ENCODE data around the gene VSIR. TPM values are rescaled to one million over a fixed set of nuclear protein-coding genes. Genes with fewer than 3 reads are reported as not detected.

Gene VSIR
- total RNA-seq, 2 experiments from 2014 or later: 112 TPM

DNA sequence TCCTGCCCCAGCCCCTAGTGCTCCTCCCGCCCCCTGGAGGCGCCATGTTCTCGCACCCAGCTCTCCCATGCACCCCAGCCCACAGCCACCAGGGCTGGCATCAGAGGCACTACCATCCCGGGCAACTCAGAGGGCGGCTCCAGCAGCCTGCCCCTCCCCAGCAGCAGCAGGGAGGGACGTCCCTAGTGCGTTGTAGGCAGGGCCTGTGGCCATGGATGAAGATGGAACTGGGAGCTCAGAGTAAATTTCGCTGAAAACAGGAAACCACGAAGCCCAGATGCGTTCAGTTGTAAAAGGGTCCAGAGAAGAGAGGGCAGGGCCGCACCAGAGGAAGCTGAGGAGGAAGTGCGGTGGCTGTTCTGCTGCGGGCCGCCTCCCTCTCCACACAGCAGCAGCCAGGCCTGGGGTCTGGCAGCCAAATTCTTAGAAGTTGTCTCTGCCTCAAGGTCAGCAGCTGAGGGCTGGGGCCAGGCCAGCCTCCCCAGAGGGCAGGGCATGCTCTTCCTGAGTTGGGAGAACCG lies 24.6 kb downstream of the VSIR start:
- Mint-ChIP-seq H3K4me1 (ENCODE audit: low read depth) (peaks cover 97% of the 10 kb centered on the region), H3K9me3 (no peaks in the 10 kb centered on the region), H3K4me3 (peak overlapping the region; percentile 73), H3K27me3 (no peaks in the 10 kb centered on the region), H3K36me3 (peaks cover 40% of the 10 kb centered on the region), H3K27ac (peak overlapping the region; percentile 98)
- intact Hi-C loops (cut with micrococcal nuclease): loop anchor here (1.0 to 2.0 kb wide), 5 partner anchors 9 to 103 kb away; partner anchors contain the start of gene PSAP
- CTCF ChIA-PET: interaction anchor here (0.6 to 4.5 kb wide), 14 partner anchors 9 to 148 kb away, joined by 3 to 20 read pairs (median 6); partner anchors contain the start of gene VSIR
- POLR2A ChIA-PET: interaction anchor here (0.7 to 4.2 kb wide), 11 partner anchors 9 to 41 kb away, joined by 3 to 33 read pairs (median 6); partner anchors contain the start of gene VSIR
- peak; percentile 91 for DNase-seq

DNA sequence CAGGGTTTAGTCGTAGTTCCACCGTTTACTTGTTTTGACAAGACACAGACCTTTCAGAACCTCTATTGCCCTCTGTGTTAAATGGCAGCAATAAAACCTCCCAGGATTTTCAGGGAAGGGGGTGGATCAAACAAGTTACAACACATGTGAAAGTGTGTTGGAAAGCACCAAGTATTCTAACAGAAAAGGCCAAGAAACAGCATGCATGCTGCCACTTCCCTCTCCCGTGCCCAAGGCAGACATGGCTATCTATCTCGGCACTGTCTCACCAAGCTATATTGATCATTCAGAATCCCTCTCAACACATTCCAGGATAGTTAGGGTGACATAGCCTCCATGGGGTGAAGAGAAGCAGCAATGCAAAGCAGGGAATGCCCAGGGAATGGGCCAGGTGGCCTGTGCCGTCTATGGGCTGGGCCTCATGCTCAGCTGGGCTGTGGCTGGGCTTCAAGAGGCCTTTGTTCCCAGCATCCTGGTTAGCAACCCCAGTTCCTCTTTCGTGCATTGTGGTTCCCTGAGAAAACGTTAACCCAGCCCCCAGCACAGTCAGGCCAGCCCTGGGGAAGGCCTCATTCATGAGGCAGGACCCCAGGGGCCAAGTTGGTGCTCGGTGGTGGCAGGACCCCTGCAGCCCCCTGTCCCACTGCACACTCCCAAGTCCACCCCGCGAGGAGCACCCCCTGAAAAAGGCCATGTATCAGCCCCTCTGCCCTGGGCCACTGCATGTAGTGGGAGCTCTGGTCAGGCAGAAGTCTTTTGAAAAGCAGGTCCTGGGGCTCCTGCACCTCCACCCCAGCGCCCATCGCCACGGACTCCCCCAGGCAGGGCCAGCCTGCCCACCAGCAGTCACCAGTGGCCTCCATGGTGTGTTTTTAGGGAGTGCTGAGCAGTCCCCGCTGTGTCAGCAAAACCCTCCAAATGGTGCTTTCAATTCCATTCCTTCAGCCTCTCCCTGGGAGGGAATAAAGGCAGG lies 25.5 kb downstream of the VSIR start:
- Mint-ChIP-seq H3K4me3 (peak overlapping the region; percentile 73), H3K4me1 (ENCODE audit: low read depth) (peaks cover 97% of the 10 kb centered on the region), H3K27me3 (no peaks in the 10 kb centered on the region), H3K27ac (peak overlapping the region; percentile 98), H3K36me3 (peaks cover 32% of the 10 kb centered on the region), H3K9me3 (no peaks in the 10 kb centered on the region)
- no peak for DNase-seq
- POLR2A ChIA-PET: interaction anchor here (0.8 to 4.2 kb wide), 12 partner anchors 9 to 26 kb away, joined by 3 to 33 read pairs (median 8); partner anchors contain the start of gene VSIR
- intact Hi-C loops (cut with micrococcal nuclease): loop anchor here (1.0 to 2.0 kb wide), 5 partner anchors 9 to 103 kb away; partner anchors contain the start of gene PSAP
- CTCF ChIA-PET: interaction anchor here (0.9 to 4.5 kb wide), 16 partner anchors 10 to 51 kb away, joined by 3 to 22 read pairs (median 6); partner anchors contain the start of gene VSIR

- H3K27me3 Mint-ChIP-seq: no peaks in the 10 kb centered on the region
- H3K9me3 Mint-ChIP-seq: peaks cover 6% of the 10 kb centered on the region
- H3K4me3 Mint-ChIP-seq: no peak overlapping the region
- CTCF ChIA-PET: interaction anchor here (0.7 to 4.5 kb wide), 11 partner anchors 10 to 49 kb away, joined by 3 to 22 read pairs (median 6); partner anchors contain the start of gene VSIR
- peaks cover 97% of the 10 kb centered on the region for H3K4me1 Mint-ChIP-seq (ENCODE audit: low read depth)
- peaks cover 25% of the 10 kb centered on the region for H3K36me3 Mint-ChIP-seq
- peak overlapping the region; percentile 98 for H3K27ac Mint-ChIP-seq
- POLR2A ChIA-PET: interaction anchor here (1.0 to 4.2 kb wide), 6 partner anchors 10 to 25 kb away, joined by 3 to 33 read pairs (median 9); partner anchors contain the start of gene VSIR
- intact Hi-C loops (cut with micrococcal nuclease): no loop called here
- DNase-seq: no peak
Observed at GRCh38 chr10:71747039-71747531, 26.2 kb downstream of the VSIR start.

DNA sequence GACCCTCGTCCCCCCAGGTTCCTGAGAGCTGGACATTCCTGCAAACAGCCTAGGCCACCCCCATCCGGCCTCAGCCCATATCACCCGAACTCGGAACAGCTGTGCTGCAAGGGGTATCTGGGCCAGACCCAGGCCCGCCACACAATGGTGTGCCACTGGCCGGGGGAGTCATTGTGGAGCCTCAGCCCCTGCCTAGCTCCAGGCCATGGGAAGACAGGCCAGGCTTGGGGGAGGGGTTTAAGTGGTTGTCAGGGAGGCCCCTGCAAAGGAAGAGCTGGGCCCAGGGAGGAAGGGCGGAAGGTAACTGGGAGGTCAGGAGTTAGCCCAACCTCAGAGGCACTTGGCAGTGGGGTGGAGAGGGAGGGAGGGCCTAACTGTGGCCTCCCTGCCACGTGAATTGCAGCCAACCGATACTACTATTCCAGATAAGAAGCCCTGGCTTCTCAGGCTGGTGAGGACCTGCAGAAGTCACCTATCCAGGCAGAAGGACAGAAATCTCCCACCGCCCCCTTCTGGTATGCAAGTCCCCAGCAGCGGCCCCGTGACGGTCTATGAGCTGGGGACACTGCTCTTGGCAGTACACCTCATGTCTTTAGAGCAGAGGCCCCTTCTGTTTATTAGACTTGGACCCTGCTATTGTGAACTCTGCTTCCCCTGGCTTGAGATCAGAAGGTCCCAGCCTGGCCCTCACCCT lies 26.8 kb downstream of the VSIR start:
- DNase-seq: peak; percentile 64
- intact Hi-C loops (cut with micrococcal nuclease): no loop called here
- ChIA-PET CTCF (interaction anchor here (0.7 to 4.5 kb wide), 10 partner anchors 9 to 48 kb away, joined by 3 to 22 read pairs (median 6); partner anchors contain the start of gene VSIR), POLR2A (interaction anchor here (1.0 to 4.2 kb wide), 4 partner anchors 9 to 20 kb away, joined by 3 to 33 read pairs (median 8); no protein-coding TSS in a partner anchor)
- Mint-ChIP-seq H3K4me1 (ENCODE audit: low read depth) (peaks cover 97% of the 10 kb centered on the region), H3K36me3 (peaks cover 22% of the 10 kb centered on the region), H3K27ac (peak overlapping the region; percentile 98), H3K4me3 (no peak overlapping the region), H3K9me3 (peaks cover 6% of the 10 kb centered on the region), H3K27me3 (no peaks in the 10 kb centered on the region)

- no peak for DNase-seq
- peak overlapping the region; percentile 98 for H3K27ac Mint-ChIP-seq
- CTCF ChIA-PET: interaction anchor here (1.2 to 4.5 kb wide), 8 partner anchors 8 to 48 kb away, joined by 3 to 22 read pairs (median 6); partner anchors contain the start of gene VSIR
- no peaks in the 10 kb centered on the region for H3K27me3 Mint-ChIP-seq
- peaks cover 6% of the 10 kb centered on the region for H3K9me3 Mint-ChIP-seq
- no peak overlapping the region for H3K4me3 Mint-ChIP-seq
- peaks cover 18% of the 10 kb centered on the region for H3K36me3 Mint-ChIP-seq
- peaks cover 100% of the 10 kb centered on the region for H3K4me1 Mint-ChIP-seq (ENCODE audit: low read depth)
- POLR2A ChIA-PET: interaction anchor here (1.4 to 4.2 kb wide), 3 partner anchors 11 to 19 kb away, joined by 5 to 33 read pairs (median 12); no protein-coding TSS in a partner anchor
- intact Hi-C loops (cut with micrococcal nuclease): no loop called here
Observed at GRCh38 chr10:71745664-71746250, 27.6 kb downstream of the VSIR start.

GRCh38 chr10:71744897-71745663 lies 28.2 kb downstream of the VSIR start:
- H3K27me3 Mint-ChIP-seq: no peaks in the 10 kb centered on the region
- ChIA-PET CTCF (interaction anchor here (1.5 to 4.5 kb wide), 6 partner anchors 11 to 47 kb away, joined by 3 to 22 read pairs (median 10); partner anchors contain the start of gene VSIR), POLR2A (interaction anchor here (0.9 to 4.2 kb wide), 2 partner anchors 18 kb away, joined by 3 to 33 read pairs; no protein-coding TSS in a partner anchor)
- no peak for DNase-seq
- peaks cover 13% of the 10 kb centered on the region for H3K36me3 Mint-ChIP-seq
- intact Hi-C loops (cut with micrococcal nuclease): no loop called here
- H3K9me3 Mint-ChIP-seq: peaks cover 6% of the 10 kb centered on the region
- H3K4me1 Mint-ChIP-seq (ENCODE audit: low read depth): peaks cover 100% of the 10 kb centered on the region
- peak overlapping the region; percentile 98 for H3K27ac Mint-ChIP-seq
- H3K4me3 Mint-ChIP-seq: no peak overlapping the region

DNA sequence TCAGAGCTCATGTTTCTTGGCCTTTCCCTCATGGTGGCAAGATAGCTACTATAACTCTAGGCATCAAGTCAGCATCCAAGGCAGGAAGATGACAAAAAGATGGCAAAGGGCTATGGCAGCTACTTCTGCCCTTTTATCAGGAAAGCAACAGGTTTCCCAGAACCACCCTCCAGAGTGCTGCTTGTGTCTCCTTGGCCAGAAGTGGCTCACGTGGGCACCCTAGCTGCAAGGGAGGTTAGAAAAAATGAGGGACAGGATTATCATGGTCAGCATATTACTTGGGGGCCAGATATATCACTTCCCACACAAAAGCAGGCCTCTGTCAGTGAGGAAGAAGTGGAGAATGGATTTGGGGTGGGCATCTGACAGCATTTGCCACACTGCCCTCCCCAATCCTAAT lies 29.5 kb downstream of the VSIR start:
- DNase-seq: no peak
- intact Hi-C loops (cut with micrococcal nuclease): no loop called here
- ChIA-PET POLR2A (interaction anchor here (1.5 to 5.5 kb wide), 3 partner anchors 13 to 24 kb away, joined by 6 to 33 read pairs (median 12); no protein-coding TSS in a partner anchor), CTCF (interaction anchor here (0.9 to 3.5 kb wide), 7 partner anchors 11 to 47 kb away, joined by 3 to 9 read pairs (median 3); no protein-coding TSS in a partner anchor)
- Mint-ChIP-seq H3K27ac (peak overlapping the region; percentile 88), H3K4me1 (ENCODE audit: low read depth) (peaks cover 100% of the 10 kb centered on the region), H3K9me3 (peaks cover 6% of the 10 kb centered on the region), H3K27me3 (no peaks in the 10 kb centered on the region), H3K4me3 (no peak overlapping the region), H3K36me3 (peaks cover 6% of the 10 kb centered on the region)

DNA sequence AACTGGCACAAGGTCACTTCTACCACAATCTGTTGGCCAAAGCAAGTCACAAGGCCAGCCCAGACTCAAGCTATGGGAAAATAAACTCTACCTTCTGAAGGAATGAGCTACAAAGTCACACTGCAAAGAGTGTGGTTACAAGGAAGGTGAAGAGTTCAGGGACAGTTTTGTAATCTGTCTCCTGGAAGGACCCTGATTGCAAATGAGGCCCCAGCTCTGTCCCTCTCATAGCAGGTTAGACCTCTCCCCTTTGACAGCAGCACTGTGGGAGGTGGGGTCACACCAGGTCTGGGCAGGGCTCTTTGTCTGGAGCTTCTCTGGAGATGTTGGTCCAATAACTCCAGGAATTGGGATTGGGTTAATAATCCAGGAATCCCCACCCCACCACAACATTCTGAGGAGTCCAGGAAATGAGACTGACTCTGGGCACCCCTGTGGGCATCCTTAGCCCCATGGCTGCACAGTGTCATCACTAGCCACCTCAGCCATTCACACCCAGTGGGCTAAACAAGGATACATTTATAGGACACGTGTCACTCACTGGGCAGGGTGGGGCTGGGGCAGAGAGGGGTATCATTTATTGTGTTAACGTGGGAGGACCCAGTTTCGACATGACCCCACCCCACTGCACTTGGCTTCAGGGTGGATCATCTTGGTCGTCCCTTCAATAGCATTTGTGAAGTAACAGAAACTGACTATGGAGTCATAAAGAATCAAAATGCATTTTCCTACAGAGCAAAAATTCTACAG lies 30.1 kb downstream of the VSIR start:
- Mint-ChIP-seq H3K36me3 (no peaks in the 10 kb centered on the region), H3K27me3 (no peaks in the 10 kb centered on the region), H3K27ac (peak overlapping the region; percentile 88), H3K4me1 (ENCODE audit: low read depth) (peaks cover 99% of the 10 kb centered on the region), H3K4me3 (peak overlapping the region; percentile 28), H3K9me3 (peaks cover 6% of the 10 kb centered on the region)
- DNase-seq: no peak
- intact Hi-C loops (cut with micrococcal nuclease): no loop called here
- POLR2A ChIA-PET: interaction anchor here (0.9 to 5.5 kb wide), 5 partner anchors 13 to 30 kb away, joined by 3 to 33 read pairs (median 6); partner anchors contain the start of gene VSIR
- CTCF ChIA-PET: interaction anchor here (0.8 to 3.5 kb wide), 13 partner anchors 9 to 46 kb away, joined by 3 to 15 read pairs (median 5); partner anchors contain the start of gene VSIR

- Mint-ChIP-seq H3K27ac (peak overlapping the region; percentile 88), H3K9me3 (peaks cover 6% of the 10 kb centered on the region), H3K4me1 (ENCODE audit: low read depth) (peaks cover 99% of the 10 kb centered on the region), H3K27me3 (no peaks in the 10 kb centered on the region), H3K36me3 (no peaks in the 10 kb centered on the region), H3K4me3 (peak overlapping the region; percentile 40)
- ChIA-PET CTCF (interaction anchor here (0.8 to 3.5 kb wide), 10 partner anchors 10 to 45 kb away, joined by 3 to 15 read pairs (median 6); partner anchors contain the start of gene VSIR), POLR2A (interaction anchor here (0.9 to 5.5 kb wide), 5 partner anchors 14 to 31 kb away, joined by 3 to 33 read pairs (median 6); partner anchors contain the start of gene VSIR)
- intact Hi-C loops (cut with micrococcal nuclease): no loop called here
- no peak for DNase-seq
Observed at GRCh38 chr10:71742301-71743088, 30.8 kb downstream of the VSIR start.

Data from activated CD4-positive, alpha-beta memory T cell treated with anti-CD3 and anti-CD28 coated beads for 36 hours (primary cell).